WTC11 (cell line): ENCODE results near the gene HDDC3. TPM values are rescaled to one million over a fixed set of nuclear protein-coding genes. Genes with fewer than 3 reads are reported as not detected.

ENCODE experiments used
- ATAC-seq: fragments of 200-7000 bp; cut with Tn5 transposase; 2 replicates; pipeline ENCODE4 v1.10.0; 2021; ENCODE audit warnings: mild to moderate bottlenecking, moderate library complexity
- CTCF ChIA-PET: fragments of 300-600 bp; sonication (Branson Sonifier 250); formaldehyde crosslinking; loops from one replicate; lab custom pipeline; 2021; ENCODE audit warnings: antibody characterized with exemption; lab: Charles Lee
- POLR2A ChIA-PET: fragments of 350-600 bp; sonication (Branson Sonifier 250); formaldehyde crosslinking; loops from one replicate; lab custom pipeline; 2021; ENCODE audit warnings: antibody characterized with exemption; lab: Charles Lee
- DNase-seq: peaks from one replicate; pipeline ENCODE4 v3.0.0; 2021; ENCODE audit warnings: low spot score
- H3K27ac Mint-ChIP-seq: 2 replicates; pipeline ENCODE4 v1.8.0; 2021; ENCODE audit warnings: mixed read lengths
- H3K27me3 Mint-ChIP-seq: 2 replicates; pipeline ENCODE4 v1.8.0; 2021; ENCODE audit warnings: low read depth, mild to moderate bottlenecking, moderate library complexity, mixed read lengths
- H3K36me3 Mint-ChIP-seq: 2 replicates; pipeline ENCODE4 v1.8.0; 2021; ENCODE audit warnings: mixed read lengths
- H3K4me1 Mint-ChIP-seq: 2 replicates; pipeline ENCODE4 v1.8.0; 2022; ENCODE audit warnings: mixed read lengths
- H3K4me3 Mint-ChIP-seq: 2 replicates; pipeline ENCODE4 v1.8.0; 2021; ENCODE audit warnings: mild to moderate bottlenecking, moderate library complexity, mixed read lengths
- H3K9me3 Mint-ChIP-seq: 2 replicates; pipeline ENCODE4 v1.8.0; 2021; ENCODE audit warnings: mixed read lengths
- CREM ChIP-seq: sonication (generic); formaldehyde crosslinking; IDR thresholded peaks from 2 replicates; pipeline ENCODE4 v1.8.1; 2022; ENCODE audit warnings: mild to moderate bottlenecking, missing genetic modification reagents, moderate library complexity
- ESRRA ChIP-seq: sonication (generic); formaldehyde crosslinking; IDR thresholded peaks from 2 replicates; pipeline ENCODE4 v1.8.1; 2022; ENCODE audit warnings: mild to moderate bottlenecking, missing genetic modification reagents, borderline replicate concordance
- FOXP1 ChIP-seq: sonication (generic); formaldehyde crosslinking; IDR thresholded peaks from 2 replicates; pipeline ENCODE4 v1.8.0; 2022; ENCODE audit warnings: missing genetic modification reagents, mild to moderate bottlenecking, moderate library complexity, borderline replicate concordance
- JUN ChIP-seq: sonication (generic); formaldehyde crosslinking; IDR thresholded peaks from 2 replicates; pipeline ENCODE4 v1.8.0; 2023; ENCODE audit warnings: mild to moderate bottlenecking, missing genetic modification reagents
- OVOL2 ChIP-seq: fragments of 250-450 bp; sonication (Bioruptor Pico); IDR thresholded peaks from 2 replicates; pipeline ENCODE4 v1.9.0; 2021; ENCODE audit warnings: mild to moderate bottlenecking, borderline replicate concordance
- RELA ChIP-seq: sonication (generic); formaldehyde crosslinking; IDR thresholded peaks from 2 replicates; pipeline ENCODE4 v1.8.1; 2022; ENCODE audit warnings: missing genetic modification reagents, mild to moderate bottlenecking, borderline replicate concordance
- RORB ChIP-seq: fragments of 250-450 bp; sonication (Bioruptor Pico); IDR thresholded peaks from 2 replicates; pipeline ENCODE4 v1.9.0; 2021; ENCODE audit warnings: mild to moderate bottlenecking
- SMAD3 ChIP-seq: sonication (generic); formaldehyde crosslinking; IDR thresholded peaks from 2 replicates; pipeline ENCODE4 v1.8.0; 2022; ENCODE audit warnings: missing genetic modification reagents, mild to moderate bottlenecking, borderline replicate concordance
- ZNF232 ChIP-seq: sonication (generic); formaldehyde crosslinking; IDR thresholded peaks from 2 replicates; pipeline ENCODE4 v1.8.0; 2022; ENCODE audit warnings: mild to moderate bottlenecking, missing genetic modification reagents
- ZNF396 ChIP-seq: fragments of 250-450 bp; sonication (Bioruptor Pico); IDR thresholded peaks from 2 replicates; pipeline ENCODE4 v1.8.0; 2021; ENCODE audit warnings: mild to moderate bottlenecking, moderate library complexity, borderline replicate concordance
- ZNF671 ChIP-seq: fragments of 250-450 bp; sonication (Bioruptor Pico); IDR thresholded peaks from 2 replicates; pipeline ENCODE4 v1.8.0; 2021; ENCODE audit warnings: mild to moderate bottlenecking
- total RNA-seq: library from RNA; stranded (reverse); gene quantifications from 3 replicates; pipeline ENCODE4 v1.2.3, GENCODE V29; 2021
- TF ChIP-seq, protein P1 (sequence below): sonication (generic); formaldehyde crosslinking; IDR thresholded peaks from 2 replicates; pipeline ENCODE4 v1.8.1; 2022; ENCODE audit warnings: low read depth, mild to moderate bottlenecking, moderate library complexity, missing genetic modification reagents, borderline replicate concordance
- TF ChIP-seq, protein P2 (sequence below): sonication (generic); formaldehyde crosslinking; IDR thresholded peaks from 2 replicates; pipeline ENCODE4 v1.8.1; 2022; ENCODE audit warnings: mild to moderate bottlenecking, missing genetic modification reagents, moderate library complexity, borderline replicate concordance
- TF ChIP-seq, protein P3 (sequence below): sonication (generic); formaldehyde crosslinking; IDR thresholded peaks from 2 replicates; pipeline ENCODE4 v1.8.0; 2022; ENCODE audit warnings: mild to moderate bottlenecking, missing genetic modification reagents
- TF ChIP-seq, protein P4 (sequence below): sonication (generic); formaldehyde crosslinking; IDR thresholded peaks from 2 replicates; pipeline ENCODE4 v1.8.0; 2023; ENCODE audit warnings: mild to moderate bottlenecking, missing genetic modification reagents
- TF ChIP-seq, protein P5 (sequence below): sonication (generic); formaldehyde crosslinking; IDR thresholded peaks from 2 replicates; pipeline ENCODE4 v1.8.1; 2023; ENCODE audit warnings: mild to moderate bottlenecking, missing genetic modification reagents, borderline replicate concordance
- TF ChIP-seq, protein P6 (sequence below): sonication (generic); formaldehyde crosslinking; conservative IDR thresholded peaks from 2 replicates; pipeline ENCODE4 v1.8.1; 2023; ENCODE audit warnings: mild to moderate bottlenecking, low read depth, missing genetic modification reagents, moderate library complexity
- TF ChIP-seq, protein P7 (sequence below): sonication (generic); formaldehyde crosslinking; IDR thresholded peaks from 2 replicates; pipeline ENCODE4 v1.8.1; 2023; ENCODE audit warnings: mild to moderate bottlenecking, moderate library complexity, missing genetic modification reagents
- TF ChIP-seq, protein P8 (sequence below): sonication (generic); formaldehyde crosslinking; IDR thresholded peaks from 2 replicates; pipeline ENCODE4 v1.8.1; 2023; ENCODE audit warnings: mild to moderate bottlenecking, missing genetic modification reagents

The HDDC3 gene
- total RNA-seq, 1 experiment from 2014 or later = 16.4 TPM

DNA sequence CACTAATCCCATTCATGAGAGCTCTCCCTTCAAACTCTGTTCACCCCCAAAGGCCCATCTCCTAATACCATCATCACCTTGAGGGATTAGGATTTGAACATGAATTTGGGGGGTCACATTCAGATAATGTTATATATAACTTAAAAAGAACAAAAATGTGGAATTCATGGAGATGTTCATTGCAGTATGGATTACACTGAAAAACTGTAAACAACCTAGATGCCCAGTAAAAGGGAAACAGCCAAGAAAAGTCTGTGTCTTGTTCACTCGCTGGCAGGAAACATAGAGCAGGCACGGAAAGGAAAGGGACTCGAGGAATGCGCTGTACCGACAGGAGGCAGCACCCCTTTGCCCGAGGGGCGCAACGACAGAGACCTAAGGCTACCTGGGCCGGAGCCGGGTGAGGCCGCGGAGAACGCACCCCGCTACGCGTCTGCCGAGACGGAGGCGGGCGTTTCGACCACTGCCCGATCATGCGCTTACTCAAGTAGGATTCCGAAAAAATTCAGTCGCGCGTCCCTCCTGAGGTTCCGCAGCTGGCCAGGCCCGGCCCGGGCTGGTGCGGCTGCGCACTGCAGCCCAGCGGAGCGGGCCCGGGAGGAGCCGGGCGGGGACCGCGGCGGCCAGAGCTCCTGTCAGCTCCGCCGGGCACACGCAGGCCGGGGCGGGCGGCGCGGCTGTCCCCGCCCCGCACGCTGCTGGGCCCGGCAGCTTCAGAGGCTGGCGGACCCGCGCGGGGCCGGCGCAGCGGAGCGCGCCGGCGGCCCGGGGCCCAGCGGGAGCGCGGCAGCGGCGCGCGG is 30.1 kb downstream of the HDDC3 start:
- ATAC-seq (peak; percentile 77), DNase-seq (peak; percentile 78)
- Mint-ChIP-seq H3K4me3 (peak overlapping the region; percentile 70), H3K9me3 (no peaks in the 10 kb centered on the region), H3K4me1 (peaks cover 23% of the 10 kb centered on the region), H3K27ac (peak overlapping the region; percentile 41; the same call in 1 of the 2 replicates), H3K27me3 (peaks cover 26% of the 10 kb centered on the region), H3K36me3 (peaks cover 7% of the 10 kb centered on the region)
- ChIA-PET POLR2A (interaction anchor here (0.5 to 2.5 kb wide), 5 partner anchors 30 to 185 kb away, joined by 4 to 17 read pairs (median 6); partner anchors contain the start of genes BLM, HDDC3 and UNC45A), CTCF (interaction anchor here (0.6 to 7.3 kb wide), 19 partner anchors 7 to 626 kb away, joined by 3 to 194 read pairs (median 5); partner anchors contain the start of genes BLM, FES, HDDC3 and UNC45A)
- TF ChIP-seq FOXP1 (CRISPR knock-in tag) (no peak), CREM (CRISPR knock-in tag) (no peak), RORB (no peak), ZNF232 (CRISPR knock-in tag) (peak; percentile 55; the same call in 1 of the 2 replicates), ZNF396 (no peak), ESRRA (CRISPR knock-in tag) (no peak), OVOL2 (CRISPR knock-in tag) (no peak), JUN (CRISPR knock-in tag) (no peak), ZNF671 (CRISPR knock-in tag) (no peak), RELA (CRISPR knock-in tag) (no peak), SMAD3 (0 out of 2 replicates have a peak, but pooled peaks have one; percentile 73)
- TF ChIP-seq, protein P1, sequence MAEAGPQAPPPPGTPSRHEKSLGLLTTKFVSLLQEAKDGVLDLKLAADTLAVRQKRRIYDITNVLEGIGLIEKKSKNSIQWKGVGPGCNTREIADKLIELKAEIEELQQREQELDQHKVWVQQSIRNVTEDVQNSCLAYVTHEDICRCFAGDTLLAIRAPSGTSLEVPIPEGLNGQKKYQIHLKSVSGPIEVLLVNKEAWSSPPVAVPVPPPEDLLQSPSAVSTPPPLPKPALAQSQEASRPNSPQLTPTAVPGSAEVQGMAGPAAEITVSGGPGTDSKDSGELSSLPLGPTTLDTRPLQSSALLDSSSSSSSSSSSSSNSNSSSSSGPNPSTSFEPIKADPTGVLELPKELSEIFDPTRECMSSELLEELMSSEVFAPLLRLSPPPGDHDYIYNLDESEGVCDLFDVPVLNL (CRISPR knock-in tag) = no peak
- TF ChIP-seq, protein P2, sequence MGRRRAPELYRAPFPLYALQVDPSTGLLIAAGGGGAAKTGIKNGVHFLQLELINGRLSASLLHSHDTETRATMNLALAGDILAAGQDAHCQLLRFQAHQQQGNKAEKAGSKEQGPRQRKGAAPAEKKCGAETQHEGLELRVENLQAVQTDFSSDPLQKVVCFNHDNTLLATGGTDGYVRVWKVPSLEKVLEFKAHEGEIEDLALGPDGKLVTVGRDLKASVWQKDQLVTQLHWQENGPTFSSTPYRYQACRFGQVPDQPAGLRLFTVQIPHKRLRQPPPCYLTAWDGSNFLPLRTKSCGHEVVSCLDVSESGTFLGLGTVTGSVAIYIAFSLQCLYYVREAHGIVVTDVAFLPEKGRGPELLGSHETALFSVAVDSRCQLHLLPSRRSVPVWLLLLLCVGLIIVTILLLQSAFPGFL (CRISPR knock-in tag) = no peak
- TF ChIP-seq, protein P3, sequence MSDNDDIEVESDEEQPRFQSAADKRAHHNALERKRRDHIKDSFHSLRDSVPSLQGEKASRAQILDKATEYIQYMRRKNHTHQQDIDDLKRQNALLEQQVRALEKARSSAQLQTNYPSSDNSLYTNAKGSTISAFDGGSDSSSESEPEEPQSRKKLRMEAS = peak; percentile 53; the same call in 1 of the 2 replicates
- TF ChIP-seq, protein P4, sequence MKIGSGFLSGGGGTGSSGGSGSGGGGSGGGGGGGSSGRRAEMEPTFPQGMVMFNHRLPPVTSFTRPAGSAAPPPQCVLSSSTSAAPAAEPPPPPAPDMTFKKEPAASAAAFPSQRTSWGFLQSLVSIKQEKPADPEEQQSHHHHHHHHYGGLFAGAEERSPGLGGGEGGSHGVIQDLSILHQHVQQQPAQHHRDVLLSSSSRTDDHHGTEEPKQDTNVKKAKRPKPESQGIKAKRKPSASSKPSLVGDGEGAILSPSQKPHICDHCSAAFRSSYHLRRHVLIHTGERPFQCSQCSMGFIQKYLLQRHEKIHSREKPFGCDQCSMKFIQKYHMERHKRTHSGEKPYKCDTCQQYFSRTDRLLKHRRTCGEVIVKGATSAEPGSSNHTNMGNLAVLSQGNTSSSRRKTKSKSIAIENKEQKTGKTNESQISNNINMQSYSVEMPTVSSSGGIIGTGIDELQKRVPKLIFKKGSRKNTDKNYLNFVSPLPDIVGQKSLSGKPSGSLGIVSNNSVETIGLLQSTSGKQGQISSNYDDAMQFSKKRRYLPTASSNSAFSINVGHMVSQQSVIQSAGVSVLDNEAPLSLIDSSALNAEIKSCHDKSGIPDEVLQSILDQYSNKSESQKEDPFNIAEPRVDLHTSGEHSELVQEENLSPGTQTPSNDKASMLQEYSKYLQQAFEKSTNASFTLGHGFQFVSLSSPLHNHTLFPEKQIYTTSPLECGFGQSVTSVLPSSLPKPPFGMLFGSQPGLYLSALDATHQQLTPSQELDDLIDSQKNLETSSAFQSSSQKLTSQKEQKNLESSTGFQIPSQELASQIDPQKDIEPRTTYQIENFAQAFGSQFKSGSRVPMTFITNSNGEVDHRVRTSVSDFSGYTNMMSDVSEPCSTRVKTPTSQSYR (CRISPR knock-in tag) = no peak
- TF ChIP-seq, protein P5, sequence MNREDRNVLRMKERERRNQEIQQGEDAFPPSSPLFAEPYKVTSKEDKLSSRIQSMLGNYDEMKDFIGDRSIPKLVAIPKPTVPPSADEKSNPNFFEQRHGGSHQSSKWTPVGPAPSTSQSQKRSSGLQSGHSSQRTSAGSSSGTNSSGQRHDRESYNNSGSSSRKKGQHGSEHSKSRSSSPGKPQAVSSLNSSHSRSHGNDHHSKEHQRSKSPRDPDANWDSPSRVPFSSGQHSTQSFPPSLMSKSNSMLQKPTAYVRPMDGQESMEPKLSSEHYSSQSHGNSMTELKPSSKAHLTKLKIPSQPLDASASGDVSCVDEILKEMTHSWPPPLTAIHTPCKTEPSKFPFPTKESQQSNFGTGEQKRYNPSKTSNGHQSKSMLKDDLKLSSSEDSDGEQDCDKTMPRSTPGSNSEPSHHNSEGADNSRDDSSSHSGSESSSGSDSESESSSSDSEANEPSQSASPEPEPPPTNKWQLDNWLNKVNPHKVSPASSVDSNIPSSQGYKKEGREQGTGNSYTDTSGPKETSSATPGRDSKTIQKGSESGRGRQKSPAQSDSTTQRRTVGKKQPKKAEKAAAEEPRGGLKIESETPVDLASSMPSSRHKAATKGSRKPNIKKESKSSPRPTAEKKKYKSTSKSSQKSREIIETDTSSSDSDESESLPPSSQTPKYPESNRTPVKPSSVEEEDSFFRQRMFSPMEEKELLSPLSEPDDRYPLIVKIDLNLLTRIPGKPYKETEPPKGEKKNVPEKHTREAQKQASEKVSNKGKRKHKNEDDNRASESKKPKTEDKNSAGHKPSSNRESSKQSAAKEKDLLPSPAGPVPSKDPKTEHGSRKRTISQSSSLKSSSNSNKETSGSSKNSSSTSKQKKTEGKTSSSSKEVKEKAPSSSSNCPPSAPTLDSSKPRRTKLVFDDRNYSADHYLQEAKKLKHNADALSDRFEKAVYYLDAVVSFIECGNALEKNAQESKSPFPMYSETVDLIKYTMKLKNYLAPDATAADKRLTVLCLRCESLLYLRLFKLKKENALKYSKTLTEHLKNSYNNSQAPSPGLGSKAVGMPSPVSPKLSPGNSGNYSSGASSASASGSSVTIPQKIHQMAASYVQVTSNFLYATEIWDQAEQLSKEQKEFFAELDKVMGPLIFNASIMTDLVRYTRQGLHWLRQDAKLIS (CRISPR knock-in tag) = no peak
- TF ChIP-seq, protein P6, sequence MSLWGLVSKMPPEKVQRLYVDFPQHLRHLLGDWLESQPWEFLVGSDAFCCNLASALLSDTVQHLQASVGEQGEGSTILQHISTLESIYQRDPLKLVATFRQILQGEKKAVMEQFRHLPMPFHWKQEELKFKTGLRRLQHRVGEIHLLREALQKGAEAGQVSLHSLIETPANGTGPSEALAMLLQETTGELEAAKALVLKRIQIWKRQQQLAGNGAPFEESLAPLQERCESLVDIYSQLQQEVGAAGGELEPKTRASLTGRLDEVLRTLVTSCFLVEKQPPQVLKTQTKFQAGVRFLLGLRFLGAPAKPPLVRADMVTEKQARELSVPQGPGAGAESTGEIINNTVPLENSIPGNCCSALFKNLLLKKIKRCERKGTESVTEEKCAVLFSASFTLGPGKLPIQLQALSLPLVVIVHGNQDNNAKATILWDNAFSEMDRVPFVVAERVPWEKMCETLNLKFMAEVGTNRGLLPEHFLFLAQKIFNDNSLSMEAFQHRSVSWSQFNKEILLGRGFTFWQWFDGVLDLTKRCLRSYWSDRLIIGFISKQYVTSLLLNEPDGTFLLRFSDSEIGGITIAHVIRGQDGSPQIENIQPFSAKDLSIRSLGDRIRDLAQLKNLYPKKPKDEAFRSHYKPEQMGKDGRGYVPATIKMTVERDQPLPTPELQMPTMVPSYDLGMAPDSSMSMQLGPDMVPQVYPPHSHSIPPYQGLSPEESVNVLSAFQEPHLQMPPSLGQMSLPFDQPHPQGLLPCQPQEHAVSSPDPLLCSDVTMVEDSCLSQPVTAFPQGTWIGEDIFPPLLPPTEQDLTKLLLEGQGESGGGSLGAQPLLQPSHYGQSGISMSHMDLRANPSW (CRISPR knock-in tag) = no peak
- TF ChIP-seq, protein P7, sequence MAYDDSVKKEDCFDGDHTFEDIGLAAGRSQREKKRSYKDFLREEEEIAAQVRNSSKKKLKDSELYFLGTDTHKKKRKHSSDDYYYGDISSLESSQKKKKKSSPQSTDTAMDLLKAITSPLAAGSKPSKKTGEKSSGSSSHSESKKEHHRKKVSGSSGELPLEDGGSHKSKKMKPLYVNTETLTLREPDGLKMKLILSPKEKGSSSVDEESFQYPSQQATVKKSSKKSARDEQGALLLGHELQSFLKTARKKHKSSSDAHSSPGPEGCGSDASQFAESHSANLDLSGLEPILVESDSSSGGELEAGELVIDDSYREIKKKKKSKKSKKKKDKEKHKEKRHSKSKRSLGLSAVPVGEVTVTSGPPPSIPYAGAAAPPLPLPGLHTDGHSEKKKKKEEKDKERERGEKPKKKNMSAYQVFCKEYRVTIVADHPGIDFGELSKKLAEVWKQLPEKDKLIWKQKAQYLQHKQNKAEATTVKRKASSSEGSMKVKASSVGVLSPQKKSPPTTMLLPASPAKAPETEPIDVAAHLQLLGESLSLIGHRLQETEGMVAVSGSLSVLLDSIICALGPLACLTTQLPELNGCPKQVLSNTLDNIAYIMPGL (CRISPR knock-in tag) = peak; percentile 78; the same call in 1 of the 2 replicates
- TF ChIP-seq, protein P8, sequence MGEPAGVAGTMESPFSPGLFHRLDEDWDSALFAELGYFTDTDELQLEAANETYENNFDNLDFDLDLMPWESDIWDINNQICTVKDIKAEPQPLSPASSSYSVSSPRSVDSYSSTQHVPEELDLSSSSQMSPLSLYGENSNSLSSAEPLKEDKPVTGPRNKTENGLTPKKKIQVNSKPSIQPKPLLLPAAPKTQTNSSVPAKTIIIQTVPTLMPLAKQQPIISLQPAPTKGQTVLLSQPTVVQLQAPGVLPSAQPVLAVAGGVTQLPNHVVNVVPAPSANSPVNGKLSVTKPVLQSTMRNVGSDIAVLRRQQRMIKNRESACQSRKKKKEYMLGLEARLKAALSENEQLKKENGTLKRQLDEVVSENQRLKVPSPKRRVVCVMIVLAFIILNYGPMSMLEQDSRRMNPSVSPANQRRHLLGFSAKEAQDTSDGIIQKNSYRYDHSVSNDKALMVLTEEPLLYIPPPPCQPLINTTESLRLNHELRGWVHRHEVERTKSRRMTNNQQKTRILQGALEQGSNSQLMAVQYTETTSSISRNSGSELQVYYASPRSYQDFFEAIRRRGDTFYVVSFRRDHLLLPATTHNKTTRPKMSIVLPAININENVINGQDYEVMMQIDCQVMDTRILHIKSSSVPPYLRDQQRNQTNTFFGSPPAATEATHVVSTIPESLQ (CRISPR knock-in tag) = no peak
